Measurements from ENCODE around the gene PSRC1.

Gene PSRC1

DNA sequence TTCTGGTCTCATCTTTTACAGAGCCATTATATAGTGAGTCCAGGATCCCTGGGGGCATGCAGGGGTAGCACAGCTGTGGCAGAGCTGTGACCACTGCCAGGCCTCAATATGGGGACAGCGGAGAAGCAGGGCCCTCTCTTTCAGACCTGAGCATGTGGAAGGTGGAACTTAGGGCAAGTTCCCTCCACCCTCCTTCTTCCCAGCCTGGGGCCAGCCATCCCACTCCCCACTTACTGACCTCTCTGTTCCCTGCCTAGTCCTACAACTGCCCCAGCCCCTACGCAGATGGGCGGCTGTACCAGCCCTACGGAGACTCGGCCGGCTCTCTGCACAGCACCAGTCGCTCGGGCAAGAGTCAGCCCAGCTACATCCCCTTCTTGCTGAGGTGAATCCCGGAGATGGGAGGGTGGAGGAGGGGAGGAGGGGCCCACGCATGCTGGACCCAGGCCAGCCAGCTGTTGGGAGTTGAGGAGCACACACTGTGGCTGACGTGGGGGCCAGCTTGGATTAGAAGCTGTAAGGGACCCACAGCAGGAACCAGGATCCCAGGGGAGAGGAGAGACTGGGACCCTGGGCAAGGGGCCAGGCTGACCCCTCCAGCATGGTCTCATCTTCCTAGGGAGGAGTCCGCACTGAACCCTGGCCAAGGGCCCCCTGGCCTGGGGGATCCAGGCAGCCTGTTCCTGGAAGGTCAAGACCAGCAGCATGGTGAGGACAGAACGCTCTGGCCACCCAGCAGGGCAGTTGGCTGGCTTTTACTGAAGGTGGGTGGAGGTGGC lies 10.7 kb downstream of the PSRC1 start:
- DNase-seq (ENCODE audit: low read depth, low spot score) = no peak

DNA sequence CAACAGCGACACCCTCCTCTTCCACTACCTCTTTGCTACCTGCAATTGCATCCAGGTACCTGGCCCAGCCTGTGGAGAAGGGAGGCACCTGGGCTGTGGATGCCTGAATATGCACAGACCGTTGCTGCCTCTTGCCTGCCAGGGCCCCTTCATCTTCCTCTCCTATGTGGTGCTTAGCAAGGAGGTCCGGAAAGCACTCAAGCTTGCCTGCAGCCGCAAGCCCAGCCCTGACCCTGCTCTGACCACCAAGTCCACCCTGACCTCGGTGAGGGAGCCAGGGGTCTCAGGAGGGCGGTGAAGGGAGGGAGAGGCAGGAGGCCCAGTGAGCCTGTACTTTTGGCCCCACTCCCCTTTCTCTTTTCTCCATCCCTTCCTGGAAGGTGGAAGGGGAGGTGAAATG lies 11.5 kb downstream of the PSRC1 start:
- DNase-seq (ENCODE audit: low read depth, low spot score) = no peak

DNA sequence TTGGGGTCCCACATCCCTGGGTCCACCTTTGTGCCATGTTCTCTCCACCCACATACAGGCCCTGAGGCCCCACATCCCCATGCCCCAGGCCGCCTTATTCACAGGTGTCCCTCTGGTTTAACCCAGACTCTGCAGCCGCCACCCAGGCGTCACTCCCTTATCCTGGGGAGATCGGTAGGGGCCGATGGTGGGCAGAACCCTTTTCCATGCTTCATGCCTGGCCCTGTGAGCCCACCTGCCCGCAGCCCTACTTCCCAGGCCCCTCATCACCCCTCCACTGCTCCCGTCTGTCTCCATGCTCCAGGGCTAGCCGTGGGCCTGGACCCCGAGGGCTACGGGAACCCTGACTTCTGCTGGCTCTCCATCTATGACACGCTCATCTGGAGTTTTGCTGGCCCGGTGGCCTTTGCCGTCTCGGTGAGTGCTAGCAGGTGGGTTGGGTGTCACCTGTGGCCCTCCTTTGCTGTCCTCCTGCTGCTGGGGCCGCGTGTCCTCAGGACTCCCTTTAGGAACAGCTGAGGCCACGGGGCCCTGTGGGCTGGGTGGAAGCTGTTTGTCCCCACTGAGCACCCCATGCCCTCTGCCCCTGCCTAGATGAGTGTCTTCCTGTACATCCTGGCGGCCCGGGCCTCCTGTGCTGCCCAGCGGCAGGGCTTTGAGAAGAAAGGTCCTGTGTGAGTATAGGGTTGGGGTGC lies 12.2 kb downstream of the PSRC1 start:
- no peak for DNase-seq (ENCODE audit: low read depth, low spot score)

DNA sequence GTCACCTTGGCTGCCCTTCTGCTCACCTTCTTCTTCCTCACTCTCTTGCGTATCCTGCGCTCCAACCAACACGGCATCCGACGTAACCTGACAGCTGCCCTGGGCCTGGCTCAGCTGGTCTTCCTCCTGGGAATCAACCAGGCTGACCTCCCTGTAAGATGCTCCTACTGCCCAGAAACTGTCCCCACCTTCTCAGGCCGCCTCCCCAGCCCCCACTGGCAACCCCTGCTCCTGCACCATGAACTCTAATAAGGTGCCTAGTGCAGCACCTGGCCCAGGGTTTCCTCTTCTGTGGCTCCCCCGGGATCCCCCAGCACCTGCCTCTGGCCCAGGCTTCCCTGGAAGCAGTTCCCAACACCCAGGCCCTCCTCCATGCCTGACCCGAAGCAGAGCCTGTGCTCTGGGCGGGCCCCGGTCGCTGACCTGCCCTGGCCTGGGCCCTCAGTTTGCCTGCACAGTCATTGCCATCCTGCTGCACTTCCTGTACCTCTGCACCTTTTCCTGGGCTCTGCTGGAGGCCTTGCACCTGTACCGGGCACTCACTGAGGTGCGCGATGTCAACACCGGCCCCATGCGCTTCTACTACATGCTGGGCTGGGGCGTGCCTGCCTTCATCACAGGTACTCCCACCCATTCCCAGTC lies 12.8 kb downstream of the PSRC1 start:
- DNase-seq (ENCODE audit: low read depth, low spot score) = no peak

DNA sequence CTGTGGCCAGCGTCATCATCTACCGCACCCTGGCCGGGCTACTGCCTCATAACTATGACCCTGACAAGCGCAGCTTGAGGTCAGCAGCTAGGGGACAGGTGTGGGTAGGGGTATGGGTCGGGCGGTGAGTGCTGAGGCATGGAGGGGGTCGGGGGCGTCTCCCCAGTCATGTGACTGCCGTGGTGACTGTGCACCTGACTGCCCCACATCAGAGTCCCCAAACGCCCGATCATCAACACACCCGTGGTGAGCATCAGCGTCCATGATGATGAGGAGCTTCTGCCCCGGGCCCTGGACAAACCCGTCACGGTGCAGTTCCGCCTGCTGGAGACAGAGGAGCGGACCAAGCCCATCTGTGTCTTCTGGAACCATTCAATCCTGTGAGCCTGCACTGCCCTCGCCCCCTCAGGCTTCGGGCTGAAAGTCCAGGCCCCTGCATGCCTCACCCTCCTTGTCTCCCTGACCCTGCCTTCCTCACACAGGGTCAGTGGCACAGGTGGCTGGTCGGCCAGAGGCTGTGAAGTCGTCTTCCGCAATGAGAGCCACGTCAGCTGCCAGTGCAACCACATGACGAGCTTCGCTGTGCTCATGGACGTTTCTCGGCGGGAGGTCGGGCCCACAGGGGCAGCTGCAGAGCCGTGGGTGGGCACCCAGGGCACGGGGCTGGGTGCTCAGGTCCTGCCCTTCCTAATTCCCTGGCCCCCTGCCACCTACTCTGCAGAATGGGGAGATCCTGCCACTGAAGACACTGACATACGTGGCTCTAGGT lies 13.5 kb downstream of the PSRC1 start:
- DNase-seq (ENCODE audit: low read depth, low spot score) = no peak

- DNase-seq (ENCODE audit: low read depth, low spot score) = no peak
These were observed 14.3 kb downstream of the PSRC1 start for GRCh38 chr1:109268431-109269211.

GRCh38 chr1:109267743-109268300 lies 15.1 kb downstream of the PSRC1 start:
- no peak for DNase-seq (ENCODE audit: low read depth, low spot score)

DNA sequence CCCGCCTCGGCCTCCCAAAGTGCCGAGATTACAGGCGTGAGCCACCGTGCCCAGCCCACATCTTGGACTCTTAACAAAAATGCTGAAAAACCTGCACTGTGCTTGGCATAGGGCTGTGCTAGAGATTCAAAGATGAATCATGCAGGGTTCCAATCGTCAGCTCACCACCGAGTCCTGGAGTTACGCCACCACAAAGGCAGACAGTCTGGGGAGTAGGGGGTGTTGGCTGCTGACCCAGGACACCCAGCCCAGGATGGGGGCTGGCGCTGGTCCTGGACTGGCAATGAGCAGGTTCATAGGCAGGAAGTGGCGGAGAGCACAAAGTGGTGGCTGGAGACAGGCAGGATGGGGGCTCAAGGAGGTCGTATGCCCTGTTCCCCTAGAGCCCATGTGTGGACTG lies 16.0 kb downstream of the PSRC1 start:
- DNase-seq (ENCODE audit: low read depth, low spot score) = no peak

DNA sequence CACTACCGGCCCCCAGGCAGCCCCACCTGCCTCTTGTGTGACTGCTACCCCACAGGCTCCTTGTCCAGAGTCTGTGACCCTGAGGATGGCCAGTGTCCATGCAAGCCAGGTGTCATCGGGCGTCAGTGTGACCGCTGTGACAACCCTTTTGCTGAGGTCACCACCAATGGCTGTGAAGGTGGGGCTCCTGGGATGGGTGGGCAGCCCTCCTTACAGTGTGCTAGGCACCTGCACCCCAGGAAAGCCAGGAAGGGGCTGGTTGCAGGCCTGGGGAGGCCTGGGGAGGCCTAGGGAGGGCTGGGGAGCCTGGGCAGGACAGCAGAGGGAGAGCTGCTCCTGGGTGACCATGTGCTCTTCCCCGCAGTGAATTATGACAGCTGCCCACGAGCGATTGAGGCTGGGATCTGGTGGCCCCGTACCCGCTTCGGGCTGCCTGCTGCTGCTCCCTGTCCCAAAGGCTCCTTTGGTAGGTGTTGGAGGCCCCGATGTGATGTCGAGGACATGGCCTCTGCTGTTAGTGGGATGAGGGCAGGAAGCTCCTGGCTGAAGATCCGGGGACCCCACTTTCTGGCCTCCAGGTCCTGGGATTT lies 17.1 kb downstream of the PSRC1 start:
- no peak for DNase-seq (ENCODE audit: low read depth, low spot score)

DNA sequence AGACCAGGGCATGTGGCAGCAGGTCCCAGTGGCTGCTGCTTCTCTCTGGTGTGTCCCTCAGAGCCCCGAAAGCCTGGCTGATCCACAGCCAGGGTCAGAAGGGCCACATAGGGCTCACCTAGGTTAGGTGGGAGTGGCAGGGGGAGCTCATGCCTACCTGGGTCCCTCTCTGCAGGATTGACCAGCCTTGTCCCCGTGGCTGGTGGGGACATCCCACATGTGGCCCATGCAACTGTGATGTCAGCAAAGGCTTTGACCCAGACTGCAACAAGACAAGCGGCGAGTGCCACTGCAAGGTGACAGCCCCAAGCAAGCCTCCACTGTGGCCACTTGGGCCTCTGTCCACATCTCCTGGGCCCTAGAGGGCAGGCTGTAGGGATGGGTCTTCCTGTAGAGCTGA lies 17.9 kb downstream of the PSRC1 start:
- DNase-seq (ENCODE audit: low read depth, low spot score) = no peak

- no peak for DNase-seq (ENCODE audit: low read depth, low spot score)
These were observed 18.6 kb downstream of the PSRC1 start for GRCh38 chr1:109264379-109264755.

DNA sequence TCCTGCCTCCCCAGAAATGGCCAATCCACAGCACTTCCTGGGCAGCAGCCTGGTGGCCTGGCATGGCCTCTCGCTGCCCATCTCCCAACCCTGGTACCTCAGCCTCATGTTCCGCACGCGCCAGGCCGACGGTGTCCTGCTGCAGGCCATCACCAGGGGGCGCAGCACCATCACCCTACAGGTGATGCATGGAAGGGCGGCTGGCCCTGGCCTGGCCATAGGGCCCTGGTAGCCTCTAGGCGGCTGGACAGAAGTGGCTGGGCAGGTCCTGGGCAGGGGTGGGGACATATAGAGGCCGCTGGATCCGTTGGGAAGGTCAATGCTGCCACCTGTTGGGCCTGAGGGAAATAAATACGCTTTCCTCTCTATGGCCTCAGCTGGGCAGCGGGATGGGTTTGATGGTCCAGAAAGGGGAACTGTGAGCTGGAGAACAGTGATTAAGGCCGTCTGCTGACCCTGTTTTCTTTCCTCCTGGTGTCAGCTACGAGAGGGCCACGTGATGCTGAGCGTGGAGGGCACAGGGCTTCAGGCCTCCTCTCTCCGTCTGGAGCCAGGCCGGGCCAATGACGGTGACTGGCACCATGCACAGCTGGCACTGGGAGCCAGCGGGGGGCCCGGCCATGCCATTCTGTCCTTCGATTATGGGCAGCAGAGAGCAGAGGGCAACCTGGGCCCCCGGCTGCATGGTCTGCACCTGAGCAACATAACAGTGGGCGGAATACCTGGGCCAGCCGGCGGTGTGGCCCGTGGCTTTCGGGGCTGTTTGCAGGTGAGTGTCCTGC lies 19.2 kb downstream of the PSRC1 start:
- DNase-seq (ENCODE audit: low read depth, low spot score) = peak; percentile 68

- no peak for DNase-seq (ENCODE audit: low read depth, low spot score)
These were observed 19.7 kb downstream of the PSRC1 start for GRCh38 chr1:109263234-109263596.

- DNase-seq (ENCODE audit: low read depth, low spot score) = no peak
These were observed 20.5 kb downstream of the PSRC1 start for GRCh38 chr1:109262231-109263055.

DNA sequence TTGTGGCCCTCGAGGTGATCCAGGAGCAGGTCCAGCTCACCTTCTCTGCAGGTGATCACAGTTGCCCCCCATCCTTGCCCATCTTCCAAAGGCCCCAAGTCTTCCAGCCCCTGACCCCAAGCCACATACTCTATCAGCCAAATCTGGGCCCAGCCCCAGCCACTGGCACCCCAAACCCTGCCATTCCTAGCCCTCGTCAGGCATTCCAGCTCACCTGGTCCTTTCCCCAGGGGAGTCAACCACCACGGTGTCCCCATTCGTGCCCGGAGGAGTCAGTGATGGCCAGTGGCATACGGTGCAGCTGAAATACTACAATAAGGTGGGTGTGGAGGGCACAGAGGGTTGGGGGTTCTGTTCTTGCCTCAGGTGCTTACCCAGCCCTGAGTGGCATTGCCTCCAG lies 21.4 kb downstream of the PSRC1 start:
- no peak for DNase-seq (ENCODE audit: low read depth, low spot score)

DNA sequence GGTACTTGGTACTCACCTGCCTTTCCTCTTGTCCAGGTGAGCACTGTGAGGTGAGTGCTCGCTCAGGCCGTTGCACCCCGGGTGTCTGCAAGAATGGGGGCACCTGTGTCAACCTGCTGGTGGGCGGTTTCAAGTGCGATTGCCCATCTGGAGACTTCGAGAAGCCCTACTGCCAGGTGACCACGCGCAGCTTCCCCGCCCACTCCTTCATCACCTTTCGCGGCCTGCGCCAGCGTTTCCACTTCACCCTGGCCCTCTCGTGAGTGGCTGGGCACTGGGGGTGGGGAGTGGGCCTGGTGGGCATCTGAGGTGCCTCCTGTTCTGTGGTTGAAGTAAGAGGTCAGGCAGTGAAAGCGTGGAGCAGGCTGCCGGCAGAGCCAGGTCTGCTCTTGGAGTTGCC lies 21.9 kb downstream of the PSRC1 start:
- DNase-seq (ENCODE audit: low read depth, low spot score) = no peak

DNA sequence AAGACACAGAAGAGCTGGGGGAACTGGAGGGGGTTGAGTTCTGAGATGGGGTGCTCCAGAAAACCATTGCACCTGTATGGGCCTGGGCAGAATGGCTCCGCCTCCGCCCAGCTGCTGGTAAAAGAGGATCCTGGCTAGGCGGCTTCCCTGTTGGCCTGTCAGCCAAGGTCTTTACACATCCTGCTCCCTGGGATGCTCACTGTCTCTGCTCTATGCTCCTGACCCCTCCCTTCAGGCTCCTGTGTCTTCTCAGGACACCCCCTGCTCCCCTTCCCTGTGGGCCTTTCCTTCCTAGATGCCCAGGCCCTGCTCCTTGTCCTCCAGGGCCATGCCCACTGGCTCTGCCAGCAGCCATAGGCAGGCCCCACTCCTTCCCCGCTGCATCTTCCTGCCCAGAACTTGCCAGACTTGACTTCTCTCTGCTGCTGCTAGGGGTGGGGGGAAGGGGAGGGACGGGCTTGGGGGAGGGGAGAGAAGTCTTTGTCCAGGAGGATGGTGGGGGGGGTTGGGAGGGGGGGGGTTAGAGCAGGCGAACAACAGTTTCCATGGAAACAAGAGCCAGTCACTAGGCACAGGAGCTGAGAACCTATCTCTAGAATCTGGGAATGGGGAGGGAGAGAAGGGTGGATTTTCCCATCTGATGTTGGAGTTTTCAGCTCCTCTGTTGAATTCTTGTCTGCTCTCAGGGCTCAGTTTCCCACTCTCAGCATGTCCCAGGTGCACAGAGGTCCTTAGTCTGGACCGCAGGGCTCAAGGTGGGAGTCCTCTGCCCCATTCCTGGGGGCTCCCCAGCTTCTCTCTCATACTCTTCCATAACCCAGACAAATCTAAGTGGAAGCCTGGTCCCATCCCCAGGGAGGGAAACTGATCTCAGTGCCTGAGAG lies 23.0 kb downstream of the PSRC1 start:
- no peak for DNase-seq (ENCODE audit: low read depth, low spot score)
